Measurements from ENCODE around the gene RASAL2. TPM values are rescaled to one million over a fixed set of nuclear protein-coding genes. Genes with fewer than 3 reads are reported as not detected.

The RASAL2 gene
- total and polyA plus RNA-seq, 2 of the 13 experiments (the other 11 are each of a cell fraction or from before 2014, with no cell fraction given) = 5.4 to 5.9 TPM

DNA sequence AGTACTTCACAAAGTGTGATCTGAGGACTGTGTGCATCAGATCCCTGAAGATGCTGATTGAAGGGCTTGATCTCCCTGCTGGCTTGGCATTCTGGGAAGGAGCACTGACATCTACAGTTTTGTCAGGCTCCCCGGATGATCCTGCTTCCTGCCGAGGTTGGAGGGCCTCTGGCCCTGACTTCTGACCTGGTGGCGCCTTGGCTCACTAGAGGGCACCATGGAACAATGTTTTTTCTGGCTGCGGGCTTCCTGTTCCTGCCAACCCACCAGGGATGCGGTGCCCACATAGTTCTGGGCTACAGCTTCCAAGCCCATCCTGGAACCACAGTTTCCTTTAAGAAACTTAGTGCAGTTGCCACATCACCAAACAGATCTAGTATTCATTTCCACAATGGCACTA lies 38.8 kb upstream of the RASAL2 start (continued):
- 0 out of 2 replicates have a peak, but pooled peaks have one; percentile 21 for TF ChIP-seq ZFX (CRISPR knock-in tag; IDR thresholded peaks at IDR 0.05; ENCODE audit: low read depth)
- TF ChIP-seq NFKB2 (CRISPR knock-in tag; IDR thresholded peaks at IDR 0.05; ENCODE audit: borderline replicate concordance) = no peak
- 0 out of 2 replicates have a peak, but pooled peaks have one; percentile 37 for TF ChIP-seq NR2F2 (IDR thresholded peaks at IDR 0.05; ENCODE audit: borderline replicate concordance, low read depth)
- TF ChIP-seq, protein P1, sequence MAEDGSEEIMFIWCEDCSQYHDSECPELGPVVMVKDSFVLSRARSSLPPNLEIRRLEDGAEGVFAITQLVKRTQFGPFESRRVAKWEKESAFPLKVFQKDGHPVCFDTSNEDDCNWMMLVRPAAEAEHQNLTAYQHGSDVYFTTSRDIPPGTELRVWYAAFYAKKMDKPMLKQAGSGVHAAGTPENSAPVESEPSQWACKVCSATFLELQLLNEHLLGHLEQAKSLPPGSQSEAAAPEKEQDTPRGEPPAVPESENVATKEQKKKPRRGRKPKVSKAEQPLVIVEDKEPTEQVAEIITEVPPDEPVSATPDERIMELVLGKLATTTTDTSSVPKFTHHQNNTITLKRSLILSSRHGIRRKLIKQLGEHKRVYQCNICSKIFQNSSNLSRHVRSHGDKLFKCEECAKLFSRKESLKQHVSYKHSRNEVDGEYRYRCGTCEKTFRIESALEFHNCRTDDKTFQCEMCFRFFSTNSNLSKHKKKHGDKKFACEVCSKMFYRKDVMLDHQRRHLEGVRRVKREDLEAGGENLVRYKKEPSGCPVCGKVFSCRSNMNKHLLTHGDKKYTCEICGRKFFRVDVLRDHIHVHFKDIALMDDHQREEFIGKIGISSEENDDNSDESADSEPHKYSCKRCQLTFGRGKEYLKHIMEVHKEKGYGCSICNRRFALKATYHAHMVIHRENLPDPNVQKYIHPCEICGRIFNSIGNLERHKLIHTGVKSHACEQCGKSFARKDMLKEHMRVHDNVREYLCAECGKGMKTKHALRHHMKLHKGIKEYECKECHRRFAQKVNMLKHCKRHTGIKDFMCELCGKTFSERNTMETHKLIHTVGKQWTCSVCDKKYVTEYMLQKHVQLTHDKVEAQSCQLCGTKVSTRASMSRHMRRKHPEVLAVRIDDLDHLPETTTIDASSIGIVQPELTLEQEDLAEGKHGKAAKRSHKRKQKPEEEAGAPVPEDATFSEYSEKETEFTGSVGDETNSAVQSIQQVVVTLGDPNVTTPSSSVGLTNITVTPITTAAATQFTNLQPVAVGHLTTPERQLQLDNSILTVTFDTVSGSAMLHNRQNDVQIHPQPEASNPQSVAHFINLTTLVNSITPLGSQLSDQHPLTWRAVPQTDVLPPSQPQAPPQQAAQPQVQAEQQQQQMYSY (CRISPR knock-in tag; IDR thresholded peaks at IDR 0.05) = no peak
- TF ChIP-seq, protein P2, sequence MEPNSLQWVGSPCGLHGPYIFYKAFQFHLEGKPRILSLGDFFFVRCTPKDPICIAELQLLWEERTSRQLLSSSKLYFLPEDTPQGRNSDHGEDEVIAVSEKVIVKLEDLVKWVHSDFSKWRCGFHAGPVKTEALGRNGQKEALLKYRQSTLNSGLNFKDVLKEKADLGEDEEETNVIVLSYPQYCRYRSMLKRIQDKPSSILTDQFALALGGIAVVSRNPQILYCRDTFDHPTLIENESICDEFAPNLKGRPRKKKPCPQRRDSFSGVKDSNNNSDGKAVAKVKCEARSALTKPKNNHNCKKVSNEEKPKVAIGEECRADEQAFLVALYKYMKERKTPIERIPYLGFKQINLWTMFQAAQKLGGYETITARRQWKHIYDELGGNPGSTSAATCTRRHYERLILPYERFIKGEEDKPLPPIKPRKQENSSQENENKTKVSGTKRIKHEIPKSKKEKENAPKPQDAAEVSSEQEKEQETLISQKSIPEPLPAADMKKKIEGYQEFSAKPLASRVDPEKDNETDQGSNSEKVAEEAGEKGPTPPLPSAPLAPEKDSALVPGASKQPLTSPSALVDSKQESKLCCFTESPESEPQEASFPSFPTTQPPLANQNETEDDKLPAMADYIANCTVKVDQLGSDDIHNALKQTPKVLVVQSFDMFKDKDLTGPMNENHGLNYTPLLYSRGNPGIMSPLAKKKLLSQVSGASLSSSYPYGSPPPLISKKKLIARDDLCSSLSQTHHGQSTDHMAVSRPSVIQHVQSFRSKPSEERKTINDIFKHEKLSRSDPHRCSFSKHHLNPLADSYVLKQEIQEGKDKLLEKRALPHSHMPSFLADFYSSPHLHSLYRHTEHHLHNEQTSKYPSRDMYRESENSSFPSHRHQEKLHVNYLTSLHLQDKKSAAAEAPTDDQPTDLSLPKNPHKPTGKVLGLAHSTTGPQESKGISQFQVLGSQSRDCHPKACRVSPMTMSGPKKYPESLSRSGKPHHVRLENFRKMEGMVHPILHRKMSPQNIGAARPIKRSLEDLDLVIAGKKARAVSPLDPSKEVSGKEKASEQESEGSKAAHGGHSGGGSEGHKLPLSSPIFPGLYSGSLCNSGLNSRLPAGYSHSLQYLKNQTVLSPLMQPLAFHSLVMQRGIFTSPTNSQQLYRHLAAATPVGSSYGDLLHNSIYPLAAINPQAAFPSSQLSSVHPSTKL (CRISPR knock-in tag; IDR thresholded peaks at IDR 0.05) = peak; percentile 50; the same call in 1 of the 2 replicates
- TF ChIP-seq, protein P3, sequence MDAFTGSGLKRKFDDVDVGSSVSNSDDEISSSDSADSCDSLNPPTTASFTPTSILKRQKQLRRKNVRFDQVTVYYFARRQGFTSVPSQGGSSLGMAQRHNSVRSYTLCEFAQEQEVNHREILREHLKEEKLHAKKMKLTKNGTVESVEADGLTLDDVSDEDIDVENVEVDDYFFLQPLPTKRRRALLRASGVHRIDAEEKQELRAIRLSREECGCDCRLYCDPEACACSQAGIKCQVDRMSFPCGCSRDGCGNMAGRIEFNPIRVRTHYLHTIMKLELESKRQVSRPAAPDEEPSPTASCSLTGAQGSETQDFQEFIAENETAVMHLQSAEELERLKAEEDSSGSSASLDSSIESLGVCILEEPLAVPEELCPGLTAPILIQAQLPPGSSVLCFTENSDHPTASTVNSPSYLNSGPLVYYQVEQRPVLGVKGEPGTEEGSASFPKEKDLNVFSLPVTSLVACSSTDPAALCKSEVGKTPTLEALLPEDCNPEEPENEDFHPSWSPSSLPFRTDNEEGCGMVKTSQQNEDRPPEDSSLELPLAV (CRISPR knock-in tag; conservative IDR thresholded peaks at IDR 0.05; ENCODE audit: low read depth) = no peak
- no peak for TF ChIP-seq GABPA (IDR thresholded peaks at IDR 0.05; ENCODE audit: low read depth, low read length)
- peak; percentile 60 for TF ChIP-seq GABPA (CRISPR knock-in tag; IDR thresholded peaks at IDR 0.05; ENCODE audit: low read depth)
- TF ChIP-seq ETV5 (CRISPR knock-in tag; IDR thresholded peaks at IDR 0.05; ENCODE audit: borderline replicate concordance) = peak; percentile 74; the same call in 1 of the 2 replicates
- TF ChIP-seq MED8 (CRISPR knock-in tag; IDR thresholded peaks at IDR 0.05; ENCODE audit: insufficient replicate concordance) = no peak
- peak; percentile 47; the same call in 1 of the 2 replicates for TF ChIP-seq GATAD2A (CRISPR knock-in tag; IDR thresholded peaks at IDR 0.05)
- TF ChIP-seq STAT5B (CRISPR knock-in tag; IDR thresholded peaks at IDR 0.05) = no peak
- TF ChIP-seq, protein P4, sequence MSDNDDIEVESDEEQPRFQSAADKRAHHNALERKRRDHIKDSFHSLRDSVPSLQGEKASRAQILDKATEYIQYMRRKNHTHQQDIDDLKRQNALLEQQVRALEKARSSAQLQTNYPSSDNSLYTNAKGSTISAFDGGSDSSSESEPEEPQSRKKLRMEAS (IDR thresholded peaks at IDR 0.05) = 0 out of 2 replicates have a peak, but pooled peaks have one; percentile 15
- TF ChIP-seq, protein P5, sequence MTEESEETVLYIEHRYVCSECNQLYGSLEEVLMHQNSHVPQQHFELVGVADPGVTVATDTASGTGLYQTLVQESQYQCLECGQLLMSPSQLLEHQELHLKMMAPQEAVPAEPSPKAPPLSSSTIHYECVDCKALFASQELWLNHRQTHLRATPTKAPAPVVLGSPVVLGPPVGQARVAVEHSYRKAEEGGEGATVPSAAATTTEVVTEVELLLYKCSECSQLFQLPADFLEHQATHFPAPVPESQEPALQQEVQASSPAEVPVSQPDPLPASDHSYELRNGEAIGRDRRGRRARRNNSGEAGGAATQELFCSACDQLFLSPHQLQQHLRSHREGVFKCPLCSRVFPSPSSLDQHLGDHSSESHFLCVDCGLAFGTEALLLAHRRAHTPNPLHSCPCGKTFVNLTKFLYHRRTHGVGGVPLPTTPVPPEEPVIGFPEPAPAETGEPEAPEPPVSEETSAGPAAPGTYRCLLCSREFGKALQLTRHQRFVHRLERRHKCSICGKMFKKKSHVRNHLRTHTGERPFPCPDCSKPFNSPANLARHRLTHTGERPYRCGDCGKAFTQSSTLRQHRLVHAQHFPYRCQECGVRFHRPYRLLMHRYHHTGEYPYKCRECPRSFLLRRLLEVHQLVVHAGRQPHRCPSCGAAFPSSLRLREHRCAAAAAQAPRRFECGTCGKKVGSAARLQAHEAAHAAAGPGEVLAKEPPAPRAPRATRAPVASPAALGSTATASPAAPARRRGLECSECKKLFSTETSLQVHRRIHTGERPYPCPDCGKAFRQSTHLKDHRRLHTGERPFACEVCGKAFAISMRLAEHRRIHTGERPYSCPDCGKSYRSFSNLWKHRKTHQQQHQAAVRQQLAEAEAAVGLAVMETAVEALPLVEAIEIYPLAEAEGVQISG (CRISPR knock-in tag; IDR thresholded peaks at IDR 0.05) = 0 out of 2 replicates have a peak, but pooled peaks have one; percentile 20
- TF ChIP-seq, protein P6, sequence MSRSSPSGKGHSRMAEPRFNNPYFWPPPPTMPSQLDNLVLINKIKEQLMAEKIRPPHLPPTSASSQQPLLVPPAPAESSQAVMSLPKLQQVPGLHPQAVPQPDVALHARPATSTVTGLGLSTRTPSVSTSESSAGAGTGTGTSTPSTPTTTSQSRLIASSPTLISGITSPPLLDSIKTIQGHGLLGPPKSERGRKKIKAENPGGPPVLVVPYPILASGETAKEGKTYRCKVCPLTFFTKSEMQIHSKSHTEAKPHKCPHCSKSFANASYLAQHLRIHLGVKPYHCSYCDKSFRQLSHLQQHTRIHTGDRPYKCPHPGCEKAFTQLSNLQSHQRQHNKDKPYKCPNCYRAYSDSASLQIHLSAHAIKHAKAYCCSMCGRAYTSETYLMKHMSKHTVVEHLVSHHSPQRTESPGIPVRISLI (CRISPR knock-in tag; IDR thresholded peaks at IDR 0.05; ENCODE audit: borderline replicate concordance) = peak; percentile 58; the same call in 1 of the 2 replicates
- no peak for TF ChIP-seq HOXD1 (CRISPR knock-in tag; IDR thresholded peaks at IDR 0.05)

Data from HepG2 (cell line).